Measurements from ENCODE around the gene ZNF275.

The ZNF275 gene

DNA sequence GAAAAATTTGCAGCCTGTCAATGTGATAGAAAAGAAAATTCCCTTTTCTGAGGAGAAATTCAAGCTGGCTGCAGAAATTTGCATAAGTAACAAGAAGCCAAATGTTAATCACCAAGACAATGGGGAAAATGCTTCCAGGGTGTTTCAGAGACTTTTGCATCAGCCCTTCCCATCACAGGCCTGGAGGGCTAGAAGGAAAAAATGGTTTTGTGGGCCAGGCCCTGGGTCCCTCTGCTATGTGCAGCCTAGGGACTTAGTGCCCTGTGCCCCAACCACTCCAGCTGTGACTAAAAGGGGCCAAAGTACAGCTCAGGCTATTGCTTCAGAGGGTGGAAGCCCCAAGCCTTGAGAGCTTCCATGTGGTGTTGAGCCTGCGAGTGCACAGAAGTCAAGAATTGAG lies 23.9 kb downstream of the ZNF275 start:
- Histone ChIP-seq H3K9me2 (replicated peaks; ENCODE audit: insufficient read depth, low read length) (no peaks in the 10 kb centered on the region), H4K20me1 (ENCODE audit: low read depth, low read length) (no peaks in the 10 kb centered on the region), H3K36me3 (ENCODE audit: low read length) (no peaks in the 10 kb centered on the region), H3K9ac (ENCODE audit: low read length) (no peak overlapping the region), H2AFZ (ENCODE audit: low read depth, low read length, severe bottlenecking) (no peak overlapping the region), H3K9me3 (ENCODE audit: insufficient read depth, low read length) (no peaks in the 10 kb centered on the region), H3K4me3 (ENCODE audit: insufficient read depth, low read length, poor library complexity, severe bottlenecking) (no peak overlapping the region), H3K27me3 (ENCODE audit: low read length) (no peaks in the 10 kb centered on the region), H3F3A (ENCODE audit: insufficient read depth) (no peaks in the 10 kb centered on the region), H3K79me2 (ENCODE audit: insufficient read depth, low read length) (no peaks in the 10 kb centered on the region), H3K27ac (ENCODE audit: low read depth, low read length) (no peak overlapping the region), H3K4me2 (ENCODE audit: low read depth, low read length, poor library complexity, severe bottlenecking) (no peak overlapping the region)
- TF ChIP-seq, protein P1, sequence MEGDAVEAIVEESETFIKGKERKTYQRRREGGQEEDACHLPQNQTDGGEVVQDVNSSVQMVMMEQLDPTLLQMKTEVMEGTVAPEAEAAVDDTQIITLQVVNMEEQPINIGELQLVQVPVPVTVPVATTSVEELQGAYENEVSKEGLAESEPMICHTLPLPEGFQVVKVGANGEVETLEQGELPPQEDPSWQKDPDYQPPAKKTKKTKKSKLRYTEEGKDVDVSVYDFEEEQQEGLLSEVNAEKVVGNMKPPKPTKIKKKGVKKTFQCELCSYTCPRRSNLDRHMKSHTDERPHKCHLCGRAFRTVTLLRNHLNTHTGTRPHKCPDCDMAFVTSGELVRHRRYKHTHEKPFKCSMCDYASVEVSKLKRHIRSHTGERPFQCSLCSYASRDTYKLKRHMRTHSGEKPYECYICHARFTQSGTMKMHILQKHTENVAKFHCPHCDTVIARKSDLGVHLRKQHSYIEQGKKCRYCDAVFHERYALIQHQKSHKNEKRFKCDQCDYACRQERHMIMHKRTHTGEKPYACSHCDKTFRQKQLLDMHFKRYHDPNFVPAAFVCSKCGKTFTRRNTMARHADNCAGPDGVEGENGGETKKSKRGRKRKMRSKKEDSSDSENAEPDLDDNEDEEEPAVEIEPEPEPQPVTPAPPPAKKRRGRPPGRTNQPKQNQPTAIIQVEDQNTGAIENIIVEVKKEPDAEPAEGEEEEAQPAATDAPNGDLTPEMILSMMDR (IDR thresholded peaks at IDR 0.05; ENCODE audit: insufficient read depth, low read length, poor library complexity, severe bottlenecking): no peak
- TF ChIP-seq EZH2phosphoT487 (conservative IDR thresholded peaks at IDR 0.05; ENCODE audit: low read length): no peak

DNA sequence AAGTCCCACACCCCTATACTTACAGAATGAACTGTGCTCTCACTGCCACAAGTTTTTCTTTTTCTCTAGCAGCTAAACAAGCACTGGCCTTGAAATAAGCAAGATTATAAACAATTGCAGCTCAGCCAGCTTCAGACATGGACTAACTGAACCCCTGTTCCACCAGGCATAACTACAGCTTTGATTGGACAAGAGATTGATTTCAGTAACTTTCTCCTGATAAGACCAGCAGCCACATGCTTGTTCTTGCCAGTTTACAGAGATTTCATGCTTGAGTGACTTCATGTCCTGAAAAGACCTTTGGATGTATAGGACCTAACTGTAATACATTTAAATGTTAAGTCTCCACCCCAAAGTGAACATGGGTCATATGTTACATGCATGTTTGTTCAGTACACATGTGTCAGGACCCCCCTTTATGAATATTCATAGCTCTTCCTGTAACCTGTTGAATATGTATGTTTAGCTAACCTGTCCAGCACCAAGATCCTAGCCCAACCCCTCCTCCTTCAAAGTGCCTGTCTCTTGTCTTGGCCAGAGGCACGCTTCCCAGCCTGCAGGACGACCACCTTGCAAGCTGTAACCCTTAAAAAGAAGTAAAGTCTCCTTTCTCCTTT lies 27.9 kb downstream of the ZNF275 start:
- TF ChIP-seq EZH2phosphoT487 (conservative IDR thresholded peaks at IDR 0.05; ENCODE audit: low read length): no peak
- TF ChIP-seq, protein P1 (IDR thresholded peaks at IDR 0.05; ENCODE audit: insufficient read depth, low read length, poor library complexity, severe bottlenecking): no peak
- Histone ChIP-seq H2AFZ (ENCODE audit: low read depth, low read length, severe bottlenecking) (no peak overlapping the region), H3K9me3 (ENCODE audit: insufficient read depth, low read length) (no peaks in the 10 kb centered on the region), H4K20me1 (ENCODE audit: low read depth, low read length) (no peaks in the 10 kb centered on the region), H3K4me3 (ENCODE audit: insufficient read depth, low read length, poor library complexity, severe bottlenecking) (no peak overlapping the region), H3K27me3 (ENCODE audit: low read length) (no peaks in the 10 kb centered on the region), H3K9me2 (replicated peaks; ENCODE audit: insufficient read depth, low read length) (no peaks in the 10 kb centered on the region), H3K79me2 (ENCODE audit: insufficient read depth, low read length) (no peaks in the 10 kb centered on the region), H3K9ac (ENCODE audit: low read length) (no peak overlapping the region), H3K27ac (ENCODE audit: low read depth, low read length) (no peak overlapping the region), H3K36me3 (ENCODE audit: low read length) (no peaks in the 10 kb centered on the region), H3F3A (ENCODE audit: insufficient read depth) (no peaks in the 10 kb centered on the region), H3K4me2 (ENCODE audit: low read depth, low read length, poor library complexity, severe bottlenecking) (no peak overlapping the region)

DNA sequence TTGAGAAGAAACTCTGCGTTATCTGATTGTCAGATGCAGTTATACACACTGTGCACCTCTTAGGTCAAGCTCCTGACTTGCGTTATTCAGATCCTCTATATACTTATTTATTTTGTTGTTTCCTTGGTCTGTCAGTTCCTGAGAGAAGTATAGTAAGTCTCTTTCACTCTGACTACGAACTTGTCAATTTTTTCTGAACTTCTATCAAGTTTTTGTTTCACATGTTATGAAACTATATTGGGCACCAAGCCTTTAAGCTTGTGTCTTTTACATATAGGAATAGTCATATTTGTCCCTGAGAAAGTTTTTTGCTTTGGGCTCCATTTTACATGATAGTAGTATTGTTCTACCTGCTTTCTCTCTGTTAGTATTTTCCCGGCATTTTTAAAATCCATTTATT lies 31.7 kb downstream of the ZNF275 start:
- H3K9me2 ChIP-seq (replicated peaks; ENCODE audit: insufficient read depth, low read length): no peaks in the 10 kb centered on the region
- H3K27ac ChIP-seq (ENCODE audit: low read depth, low read length): no peak overlapping the region
- H2AFZ ChIP-seq (ENCODE audit: low read depth, low read length, severe bottlenecking): no peak overlapping the region
- H3F3A ChIP-seq (ENCODE audit: insufficient read depth): no peaks in the 10 kb centered on the region
- TF ChIP-seq EZH2phosphoT487 (conservative IDR thresholded peaks at IDR 0.05; ENCODE audit: low read length): no peak
- TF ChIP-seq, protein P1 (IDR thresholded peaks at IDR 0.05; ENCODE audit: insufficient read depth, low read length, poor library complexity, severe bottlenecking): no peak
- no peaks in the 10 kb centered on the region for H3K79me2 ChIP-seq (ENCODE audit: insufficient read depth, low read length)
- H3K9me3 ChIP-seq (ENCODE audit: insufficient read depth, low read length): no peaks in the 10 kb centered on the region
- H3K4me3 ChIP-seq (ENCODE audit: insufficient read depth, low read length, poor library complexity, severe bottlenecking): no peak overlapping the region
- no peak overlapping the region for H3K4me2 ChIP-seq (ENCODE audit: low read depth, low read length, poor library complexity, severe bottlenecking)
- no peaks in the 10 kb centered on the region for H3K27me3 ChIP-seq (ENCODE audit: low read length)
- no peaks in the 10 kb centered on the region for H3K36me3 ChIP-seq (ENCODE audit: low read length)
- H4K20me1 ChIP-seq (ENCODE audit: low read depth, low read length): no peaks in the 10 kb centered on the region
- no peak overlapping the region for H3K9ac ChIP-seq (ENCODE audit: low read length)

Data from SU-DHL-6 (cell line).